Measurements from ENCODE around the gene ZNF423.

DNA sequence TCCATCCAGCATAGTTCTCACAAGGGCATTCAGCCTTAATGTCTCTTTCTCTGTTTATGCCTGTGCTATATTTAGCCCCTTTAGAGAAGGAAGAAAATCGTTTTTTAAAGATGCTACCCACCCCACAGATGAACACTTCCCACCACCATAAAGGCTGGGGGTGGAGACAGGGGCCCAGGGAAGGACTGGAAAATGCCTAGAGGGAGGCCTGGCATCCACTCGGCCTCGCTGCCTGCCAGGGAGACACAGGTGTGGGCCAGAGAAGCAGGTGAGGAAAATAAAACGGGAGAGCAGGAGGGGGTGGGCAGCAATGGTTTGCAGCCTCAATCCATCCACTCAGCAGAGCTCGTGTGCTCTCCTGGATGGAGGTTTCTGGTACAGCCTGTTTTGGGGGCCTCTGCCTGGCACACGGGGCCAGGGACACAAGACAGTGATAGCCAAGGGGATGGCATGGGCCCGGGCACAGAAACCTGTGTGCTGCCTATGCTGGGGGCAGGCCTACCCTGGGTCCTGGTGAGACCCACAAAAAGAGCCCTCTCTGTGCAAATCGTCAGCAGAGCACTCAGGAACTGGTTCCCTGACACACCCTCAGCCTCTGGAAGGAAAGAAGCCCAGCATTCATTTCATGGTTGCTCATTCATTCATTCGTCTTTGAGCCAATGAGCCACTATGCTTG, 360.9 kb downstream of the ZNF423 start:
- TF ChIP-seq TAF1 (IDR thresholded peaks at IDR 0.05; ENCODE audit: borderline replicate concordance, insufficient read depth, low read length) (no peak), POLR2AphosphoS5 (IDR thresholded peaks at IDR 0.05; ENCODE audit: low read depth, low read length) (no peak)

Data from PFSK-1 (cell line).